Coronary artery (tissue), 2 donors: ENCODE results near the gene VILL.

Experiments
- DNase-seq: peaks from one replicate; pipeline ENCODE4 v3.0.0-alpha.2; 2017; ENCODE audit warnings: low spot score
- H3K27ac ChIP-seq, 2 donors: fragments of 200-600 bp; sonication (generic); one replicate each; pipeline ENCODE4 v1.5.1; 2016 to 2019
- H3K4me3 ChIP-seq: fragments of 200-600 bp; sonication (generic); 2 replicates; pipeline ENCODE4 v1.5.1; 2016; ENCODE audit warnings: mild to moderate bottlenecking, moderate library complexity
- CTCF ChIP-seq: fragments of 200-600 bp; sonication (generic); IDR thresholded peaks from one replicate; pipeline ENCODE4 v1.5.1; 2019; ENCODE audit warnings: antibody characterized with exemption

VILL gene

GRCh38 chr3:37991109-37991508 is 523 bp downstream of the VILL start:
- no peak overlapping the region for H3K27ac ChIP-seq
- H3K4me3 ChIP-seq = no peak overlapping the region
- no peak for TF ChIP-seq CTCF
- DNase-seq = no peak

- peak; percentile 71 for DNase-seq
- H3K4me3 ChIP-seq = no peak overlapping the region
- no peak for TF ChIP-seq CTCF
- H3K27ac ChIP-seq = no peak overlapping the region
Measured at GRCh38 chr3:37991823-37992222, 1.2 kb downstream of the VILL start.

DNA sequence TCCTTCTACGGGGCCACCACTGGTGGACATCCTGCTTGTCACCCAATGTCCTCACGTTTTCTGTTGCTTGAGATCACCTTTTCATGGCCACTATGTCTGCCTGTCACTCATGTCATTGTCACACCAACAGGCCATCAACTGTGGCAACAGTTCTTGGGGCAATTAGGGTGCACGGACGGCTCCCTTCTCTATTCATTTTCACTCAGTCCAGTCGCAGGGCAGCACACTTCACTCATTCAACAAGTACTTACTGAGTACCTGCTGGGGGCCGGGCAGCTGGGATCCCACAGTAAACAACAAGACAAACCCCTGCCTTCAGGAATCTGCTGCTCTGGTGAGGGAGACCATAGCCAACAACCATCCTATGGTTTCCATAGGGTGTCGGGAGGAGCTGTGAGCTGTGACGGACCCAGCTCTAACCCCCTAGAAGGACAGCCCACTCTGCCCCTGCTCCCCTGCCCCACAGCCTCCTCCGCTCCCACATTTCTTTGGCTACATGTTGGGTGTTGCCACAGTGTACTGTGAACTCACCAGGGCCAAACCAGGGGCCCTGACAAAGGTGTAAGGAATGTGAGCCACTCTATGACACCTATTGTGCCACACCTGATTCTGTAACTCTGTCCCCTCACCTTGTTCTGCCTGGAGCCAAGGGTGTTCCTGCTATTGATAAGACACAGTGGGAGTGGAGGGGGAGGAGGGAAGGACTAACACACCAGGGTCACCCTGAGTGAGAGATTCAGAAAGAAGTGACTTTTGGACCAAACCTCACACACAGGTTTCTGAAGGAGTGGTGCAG is 1.9 kb downstream of the VILL start:
- Histone ChIP-seq H3K27ac (no peak overlapping the region), H3K4me3 (no peak overlapping the region)
- no peak for TF ChIP-seq CTCF
- DNase-seq = peak; percentile 65

DNA sequence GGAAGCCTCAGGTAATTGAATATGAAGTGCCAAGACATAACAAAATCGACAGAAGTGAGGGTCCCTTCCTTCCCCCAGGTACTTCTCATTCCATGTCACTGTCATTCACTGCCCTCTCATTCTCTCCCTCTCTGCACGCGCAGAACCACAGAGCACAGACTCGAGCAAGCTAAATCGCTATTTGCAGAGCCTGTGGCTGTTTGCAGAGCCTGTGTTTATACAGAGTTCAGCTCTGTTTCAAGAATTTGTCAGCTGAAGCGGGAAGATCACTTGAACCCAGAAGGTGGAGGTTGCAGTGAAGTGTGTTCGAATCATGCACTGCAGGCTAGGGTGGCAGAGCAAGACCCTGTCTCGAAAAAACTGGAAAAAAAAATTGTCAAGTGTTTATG is 2.5 kb downstream of the VILL start:
- DNase-seq = no peak
- Histone ChIP-seq H3K27ac (no peak overlapping the region), H3K4me3 (no peak overlapping the region)
- TF ChIP-seq CTCF = no peak

DNA sequence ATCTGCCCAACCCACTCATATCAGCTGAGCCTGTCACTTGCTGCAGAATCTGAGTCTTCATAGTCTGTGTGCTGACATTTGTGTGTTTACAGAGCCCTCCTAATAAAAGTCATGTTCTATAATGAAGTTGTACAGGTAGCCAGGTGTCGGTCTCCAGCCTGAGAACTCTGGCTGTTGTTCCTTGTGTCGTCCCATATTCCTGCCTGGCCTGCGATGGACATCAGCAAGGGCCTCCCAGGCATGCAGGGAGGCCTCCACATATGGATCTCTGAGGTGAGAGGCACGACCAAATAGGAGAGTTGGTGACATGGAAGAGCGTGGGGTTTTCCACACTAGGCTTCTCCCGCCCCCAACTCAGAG is 2.9 kb downstream of the VILL start:
- TF ChIP-seq CTCF = no peak
- DNase-seq = no peak
- Histone ChIP-seq H3K27ac (peak overlapping the region; percentile 62 to 89), H3K4me3 (peak overlapping the region; percentile 90)

DNA sequence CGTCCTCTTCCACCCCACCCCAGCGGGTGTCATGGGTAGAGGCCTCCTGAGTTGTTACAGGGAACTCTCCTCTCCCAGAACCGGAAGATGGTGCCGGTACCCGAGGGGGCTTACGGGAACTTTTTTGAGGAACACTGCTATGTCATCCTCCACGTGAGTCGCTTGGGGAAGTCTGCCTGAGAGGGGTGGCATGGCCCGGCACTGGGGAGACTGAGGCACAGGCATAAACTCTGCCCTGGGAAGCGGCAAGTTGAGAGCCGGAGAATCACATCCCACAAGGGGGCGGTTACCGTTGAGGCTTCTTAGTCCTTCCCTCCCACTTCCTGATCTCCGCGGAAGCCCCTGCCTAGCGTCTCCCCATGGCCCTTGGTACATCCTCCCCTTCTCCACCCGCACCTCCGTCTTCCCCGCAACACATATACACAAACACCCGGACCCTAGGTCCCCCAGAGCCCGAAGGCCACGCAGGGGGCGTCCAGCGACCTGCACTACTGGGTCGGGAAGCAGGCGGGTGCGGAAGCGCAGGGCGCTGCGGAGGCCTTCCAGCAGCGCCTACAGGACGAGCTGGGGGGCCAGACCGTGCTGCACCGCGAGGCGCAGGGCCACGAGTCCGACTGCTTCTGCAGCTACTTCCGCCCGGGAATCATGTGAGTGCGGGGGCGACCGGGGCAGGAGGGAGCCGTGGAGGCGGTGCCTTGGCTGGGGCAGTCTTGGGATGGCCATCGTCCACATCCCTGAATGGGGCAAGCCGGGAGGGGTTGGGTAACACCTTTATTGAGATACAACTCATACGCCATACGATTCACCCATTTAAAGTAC is 3.4 kb downstream of the VILL start:
- peak overlapping the region; percentile 90 for H3K4me3 ChIP-seq
- peak; percentile 90 for DNase-seq
- peak overlapping the region; percentile 62 to 89 for H3K27ac ChIP-seq
- TF ChIP-seq CTCF = no peak

DNA sequence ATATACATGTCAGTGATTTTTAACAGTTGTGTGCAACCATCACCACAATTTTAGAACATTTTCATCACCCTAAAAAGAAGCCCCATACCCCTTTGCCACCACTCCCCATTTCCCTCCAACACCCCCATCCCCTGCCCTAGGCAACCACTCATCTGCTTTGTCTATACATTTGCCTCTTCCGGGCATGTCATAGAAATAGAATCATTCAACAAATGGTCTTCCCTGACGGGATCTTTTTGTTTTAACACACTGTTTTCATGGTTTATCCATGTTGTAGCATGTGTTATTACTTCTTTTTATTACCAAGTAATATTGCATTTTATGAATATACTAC is 4.0 kb downstream of the VILL start:
- Histone ChIP-seq H3K4me3 (peak overlapping the region; percentile 90), H3K27ac (peak overlapping the region in 1 of 2 donors; percentile 89)
- TF ChIP-seq CTCF = no peak
- no peak for DNase-seq
